Inflammatory macrophage (primary cell): ENCODE measurements around the gene PLAC1.

ENCODE experiments used
- DNase-seq, 2 donors: peaks; one replicate each; pipeline ENCODE4 v3.0.0-alpha.2; 2020 to 2022

Gene PLAC1

DNA sequence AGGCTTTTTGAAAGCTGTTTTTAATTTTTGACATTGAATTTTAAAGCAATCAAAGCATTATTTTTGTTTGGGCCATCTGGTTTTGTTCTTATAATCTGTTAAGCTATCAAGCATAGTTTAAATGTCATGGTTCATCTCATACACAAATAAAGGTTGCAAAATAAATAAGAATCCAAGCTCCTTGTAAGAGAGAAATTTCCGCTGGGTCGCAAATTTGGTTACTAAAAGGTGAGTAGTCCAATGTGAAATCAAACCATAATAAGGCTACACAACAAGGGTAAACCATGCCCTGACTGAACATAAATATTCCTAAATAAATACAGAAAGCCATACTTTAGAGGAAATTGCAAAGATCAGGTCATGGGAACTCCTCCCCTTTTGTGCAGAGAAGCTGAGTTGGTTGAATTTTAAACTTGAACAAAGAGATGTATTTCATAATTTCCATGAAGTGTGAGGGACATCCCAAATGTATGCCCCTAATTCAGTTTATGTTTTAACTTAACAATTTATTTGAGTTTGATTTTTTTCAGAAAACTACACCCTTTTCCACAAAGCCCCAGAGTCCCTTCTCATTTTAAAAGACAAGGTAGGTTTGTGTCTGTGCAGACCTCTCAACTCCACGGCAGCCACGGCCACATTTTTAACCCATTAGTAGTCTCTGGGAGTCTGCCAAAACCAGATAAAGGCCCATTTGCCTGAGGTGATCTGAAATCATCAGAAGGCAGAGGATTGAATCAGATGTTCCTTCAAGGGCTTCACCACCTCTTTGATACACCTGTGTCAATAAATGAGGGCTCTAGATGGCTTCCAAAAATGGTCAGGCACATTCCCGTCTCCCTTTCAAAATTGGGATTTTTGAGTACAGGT lies 85.2 kb downstream of the PLAC1 start:
- no peak for DNase-seq

DNA sequence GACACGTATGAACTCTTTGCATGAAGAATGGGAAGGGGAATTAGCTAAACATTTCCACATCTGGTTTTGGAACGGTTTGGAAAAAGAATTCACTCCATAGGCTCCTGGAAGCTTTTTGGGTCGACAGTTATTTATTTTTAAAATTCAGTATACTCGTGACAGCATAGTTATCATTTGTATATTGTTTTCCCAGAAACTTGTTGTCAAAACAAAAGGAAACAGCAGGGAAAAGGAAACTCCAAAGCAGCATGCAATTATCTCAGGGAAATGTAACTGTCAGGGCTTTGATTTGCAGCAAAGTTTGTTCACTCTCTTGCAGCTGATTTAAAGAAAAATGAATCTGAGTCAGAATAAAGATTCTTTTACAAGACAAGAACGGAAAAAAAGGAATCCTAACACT lies 86.5 kb downstream of the PLAC1 start:
- DNase-seq, result no peak

GRCh38 chrX:134570899-134571298 lies 87.4 kb downstream of the PLAC1 start:
- peak in 1 of 2 donors; percentile 38 for DNase-seq

DNA sequence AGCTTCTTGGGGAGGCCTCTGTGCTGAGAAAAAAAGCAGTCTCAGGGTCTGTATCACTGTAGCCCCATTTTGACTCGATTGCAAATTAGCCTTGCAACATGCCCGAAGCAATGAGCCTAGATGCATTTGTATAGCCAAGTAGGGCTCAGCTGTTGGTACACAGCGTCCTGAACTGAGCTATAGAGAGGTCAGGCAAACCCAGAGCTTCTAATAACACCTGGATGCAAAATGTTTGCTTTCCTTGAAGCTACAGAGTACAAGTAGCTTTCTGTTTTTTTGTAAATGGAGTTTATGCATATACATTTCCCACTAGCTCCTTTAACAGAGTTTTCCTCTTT lies 87.8 kb downstream of the PLAC1 start:
- DNase-seq, result no peak

GRCh38 chrX:134569306-134569705 lies 89.0 kb downstream of the PLAC1 start:
- no peak for DNase-seq

DNA sequence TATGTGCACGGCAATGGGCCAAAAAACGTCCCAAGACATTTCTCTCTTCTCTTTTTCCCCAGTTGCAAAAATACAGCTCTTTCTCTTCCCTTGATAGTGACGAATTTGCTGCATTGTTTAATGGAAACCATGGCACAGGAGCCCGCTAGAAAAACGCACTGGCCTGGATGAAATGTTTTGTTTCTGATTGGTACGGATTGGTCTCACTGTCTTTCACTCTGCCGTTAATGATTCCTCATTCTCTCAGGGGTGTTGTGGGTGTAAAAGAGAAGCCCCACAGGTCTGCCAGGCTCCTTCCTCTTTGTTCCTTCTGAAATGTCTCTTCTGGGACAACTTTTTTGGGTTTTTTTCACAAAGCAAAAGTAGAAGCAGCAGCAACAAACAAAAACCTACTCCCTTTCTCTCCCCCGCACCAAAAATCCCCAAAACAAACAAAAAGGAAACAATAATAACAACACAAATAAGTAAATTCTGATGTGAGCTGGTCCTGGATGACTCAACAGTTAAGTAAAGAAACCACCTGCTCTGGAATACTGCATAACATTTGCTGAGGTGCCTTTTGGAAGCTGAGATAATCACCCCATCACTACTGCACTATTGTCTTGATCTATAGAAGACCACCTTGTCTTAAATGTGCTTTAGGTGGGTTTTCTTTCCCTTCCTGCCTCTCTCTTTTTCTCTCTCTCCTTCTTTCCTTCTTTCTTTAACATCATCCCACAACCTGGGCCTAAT lies 89.8 kb downstream of the PLAC1 start:
- no peak for DNase-seq

DNA sequence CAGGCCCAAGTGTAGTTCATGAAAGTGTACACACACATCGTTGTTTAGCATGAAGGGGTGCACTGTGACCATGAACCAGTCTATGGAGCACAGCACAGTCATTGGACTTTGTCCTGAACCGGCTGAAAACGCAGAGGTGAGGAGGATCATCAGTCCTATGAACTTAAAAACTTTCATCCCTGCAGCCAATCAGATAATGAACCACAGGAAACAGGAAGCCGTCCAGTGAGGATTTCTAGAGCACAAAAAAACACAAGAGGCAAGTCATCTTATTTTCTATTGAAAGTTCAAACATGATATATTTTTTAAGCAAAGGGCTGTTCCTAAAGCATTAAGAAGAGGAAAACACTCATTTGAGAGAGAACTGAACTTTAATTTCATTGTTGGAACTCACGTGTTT lies 91.8 kb downstream of the PLAC1 start:
- no peak for DNase-seq

DNA sequence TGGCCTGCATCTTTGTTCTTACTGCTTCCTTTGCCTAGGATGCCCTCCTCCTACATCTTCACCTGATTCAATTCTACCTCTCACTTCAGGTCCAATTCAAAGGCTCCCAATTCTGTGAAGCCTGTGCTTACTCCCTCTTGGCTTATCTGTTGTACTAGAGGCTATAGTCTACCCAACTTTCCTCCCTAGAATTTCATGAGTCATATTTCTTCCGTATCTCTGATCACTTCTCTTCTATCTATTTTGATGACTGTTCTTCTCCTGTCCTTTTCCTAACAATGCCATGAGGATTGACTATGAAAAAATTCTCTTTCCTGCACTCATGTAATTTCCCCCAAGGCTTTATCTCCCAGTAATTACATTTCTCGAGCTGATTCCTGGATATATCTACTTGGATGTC lies 96.3 kb downstream of the PLAC1 start:
- no peak for DNase-seq

GRCh38 chrX:134558133-134558532 lies 100.1 kb downstream of the PLAC1 start:
- no peak for DNase-seq

DNA sequence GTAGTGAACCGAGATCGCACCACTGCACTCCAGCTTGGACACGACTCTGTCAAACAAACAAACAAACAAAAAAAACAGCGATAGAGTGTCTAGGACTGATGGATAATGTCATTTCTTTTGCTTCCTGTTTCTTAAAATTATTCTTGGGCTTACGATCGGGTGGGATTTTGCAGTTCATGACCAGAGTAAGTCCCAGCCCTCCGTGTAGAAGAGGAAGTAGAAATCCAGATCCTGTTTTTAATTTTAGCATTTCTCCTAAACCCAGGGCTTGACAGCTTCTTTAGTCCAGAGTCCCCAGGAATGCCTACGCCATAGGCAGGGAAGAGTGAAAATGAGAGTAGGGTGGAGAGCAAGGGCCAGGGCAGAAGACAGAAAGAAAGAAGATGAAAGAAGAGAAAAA lies 104.0 kb downstream of the PLAC1 start:
- DNase-seq, result peak; percentile 12 to 41

GRCh38 chrX:134552351-134552750 lies 105.9 kb downstream of the PLAC1 start:
- no peak for DNase-seq

GRCh38 chrX:134551376-134552048 lies 106.8 kb downstream of the PLAC1 start:
- DNase-seq, result no peak

- peak in 1 of 2 donors; percentile 7 for DNase-seq
Measured at GRCh38 chrX:134548257-134549201, 109.7 kb downstream of the PLAC1 start.

- peak in 1 of 2 donors; percentile 19 for DNase-seq
Measured at GRCh38 chrX:134547047-134547679, 111.1 kb downstream of the PLAC1 start.

DNA sequence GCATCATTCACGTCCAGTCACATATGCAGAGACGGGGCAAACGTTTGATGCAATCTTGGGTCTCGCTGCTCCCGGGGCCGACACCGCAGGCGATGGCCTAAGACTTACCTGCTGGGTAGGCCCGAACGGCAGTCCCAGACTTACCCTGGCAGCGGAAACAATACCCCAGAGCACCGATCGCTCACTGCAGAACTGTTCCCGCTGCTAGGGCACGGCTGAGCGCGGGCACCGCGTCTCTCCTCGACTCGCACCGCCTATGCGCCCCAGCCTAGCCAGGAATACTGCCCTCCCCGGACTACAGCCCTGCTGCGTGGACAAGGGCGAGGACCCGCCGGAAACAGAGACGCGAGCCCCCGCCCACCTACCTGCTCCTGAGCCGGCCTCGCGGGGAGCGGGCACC lies 112.1 kb downstream of the PLAC1 start:
- no peak for DNase-seq

GRCh38 chrX:134545510-134545909 lies 112.8 kb downstream of the PLAC1 start:
- DNase-seq, result no peak

DNA sequence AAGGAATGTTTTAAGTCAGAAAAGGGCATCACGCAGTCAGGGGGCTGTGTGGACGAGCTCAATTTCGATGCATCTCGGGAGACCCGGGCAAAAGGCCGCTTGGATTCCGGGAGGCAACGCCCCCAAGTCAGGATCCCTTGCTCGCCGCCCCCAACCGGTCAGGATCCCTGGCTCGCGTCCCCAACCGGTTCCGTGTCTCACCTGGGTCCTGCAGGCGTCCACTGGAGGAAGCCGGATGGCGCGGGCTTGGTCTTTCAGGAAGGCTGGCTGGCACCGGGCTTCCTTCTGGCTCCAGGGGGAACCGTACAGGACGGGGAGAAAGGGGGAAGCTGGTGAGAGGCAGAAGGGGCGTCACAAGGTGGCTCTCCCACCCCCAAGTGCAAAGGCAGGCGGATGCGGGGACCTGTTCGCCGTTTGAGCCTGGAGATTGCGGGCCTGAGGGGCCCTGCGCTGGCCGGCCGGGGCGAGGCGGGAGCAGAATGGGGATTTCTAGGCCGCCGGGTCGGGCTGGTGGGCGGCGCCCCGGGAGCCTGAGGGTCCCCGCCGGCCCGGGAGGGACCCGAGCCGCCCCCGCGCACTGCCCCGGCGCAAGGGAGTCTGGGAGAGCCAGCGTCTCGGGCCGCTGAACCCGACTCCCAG lies 113.6 kb downstream of the PLAC1 start:
- no peak for DNase-seq

DNA sequence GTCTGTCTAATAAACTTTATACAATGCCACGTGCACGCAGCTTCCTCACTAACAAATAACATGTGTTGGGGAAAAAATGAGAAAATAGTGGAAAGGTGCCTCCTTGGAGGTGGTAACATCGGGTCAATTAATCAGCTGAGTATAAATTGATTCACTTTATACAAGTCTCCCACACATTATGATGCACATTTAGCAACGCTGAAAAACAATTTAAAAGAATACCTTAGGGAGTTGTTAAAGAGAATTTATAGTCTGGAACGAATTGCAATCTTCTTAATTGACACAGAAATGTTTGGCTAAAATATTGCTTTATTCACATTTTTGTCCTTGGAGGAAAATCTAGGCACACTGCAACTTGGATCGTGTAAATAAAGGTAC lies 114.1 kb downstream of the PLAC1 start:
- no peak for DNase-seq

- no peak for DNase-seq
Measured at GRCh38 chrX:134543288-134543687, 115.0 kb downstream of the PLAC1 start.

DNA sequence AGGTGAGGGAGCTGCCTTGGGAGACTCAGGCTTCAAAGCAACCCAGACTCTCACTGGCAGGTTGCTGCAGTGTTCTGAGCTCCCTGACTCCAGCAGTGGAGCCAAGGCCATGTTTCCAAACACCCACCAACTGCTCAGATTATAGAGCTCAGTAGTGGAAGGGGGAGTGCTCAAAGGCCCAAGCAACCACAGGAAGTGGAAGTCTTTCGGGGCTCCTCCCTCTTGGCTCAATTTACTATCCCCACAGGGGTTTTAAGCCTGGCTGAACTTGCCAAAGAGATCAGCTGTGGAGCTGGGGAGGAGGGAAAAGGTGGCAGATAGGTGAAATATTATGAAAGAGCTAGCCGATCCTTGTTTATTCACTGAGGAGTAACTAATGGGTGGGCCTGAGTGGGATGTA lies 115.8 kb downstream of the PLAC1 start:
- DNase-seq, result no peak

DNA sequence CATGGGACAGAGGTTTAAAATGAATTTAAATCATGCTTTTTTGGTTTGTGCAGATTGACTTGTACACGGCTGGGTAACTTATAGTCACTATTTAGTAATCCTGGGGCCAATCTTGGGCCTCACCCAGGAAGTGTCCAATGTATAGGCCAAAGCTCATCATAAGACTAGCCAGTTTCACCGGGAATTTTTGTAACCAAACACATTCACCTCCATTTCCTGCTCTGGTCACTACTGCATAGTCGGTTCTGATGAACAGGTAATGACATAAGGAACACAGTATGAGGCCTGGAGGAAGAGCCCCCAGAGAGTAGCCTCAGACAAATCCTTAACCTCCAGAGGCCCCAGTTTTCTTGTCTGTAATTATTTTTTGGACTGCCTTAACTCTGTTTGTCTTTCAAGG lies 116.4 kb downstream of the PLAC1 start:
- no peak for DNase-seq
